ENCODE measurements around the gene LKAAEAR1. TPM values are rescaled to one million over a fixed set of nuclear protein-coding genes. Genes with fewer than 3 reads are reported as not detected.

LKAAEAR1 gene
- total and polyA plus RNA-seq, 2 of the 13 experiments (the other 11 are each of a cell fraction or from before 2014, with no cell fraction given) = not detected

- TF ChIP-seq ZHX2 (IDR thresholded peaks at IDR 0.05; ENCODE audit: low read depth) = peak; percentile 22; the same call in 1 of the 2 replicates
- no peak for TF ChIP-seq ZHX2 (CRISPR knock-in tag; IDR thresholded peaks at IDR 0.05; ENCODE audit: borderline replicate concordance)
- TF ChIP-seq GMEB2 (CRISPR knock-in tag; IDR thresholded peaks at IDR 0.05; ENCODE audit: low read depth) = no peak
- peak; percentile 13; the same call in 1 of the 3 replicates for TF ChIP-seq MXI1 (IDR thresholded peaks at IDR 0.05; ENCODE audit: borderline replicate concordance, low read depth, low read length)
- peak; percentile 55 for TF ChIP-seq DRAP1 (CRISPR knock-in tag; IDR thresholded peaks at IDR 0.05)
- 0 out of 2 replicates have a peak, but pooled peaks have one; percentile 14 for TF ChIP-seq HOXA3 (CRISPR knock-in tag; IDR thresholded peaks at IDR 0.05)
- TF ChIP-seq HNRNPLL (IDR thresholded peaks at IDR 0.05; ENCODE audit: low read depth, low read length, poor library complexity, severe bottlenecking) = peak; percentile 27
- TF ChIP-seq ZNF563 (CRISPR knock-in tag; IDR thresholded peaks at IDR 0.05) = no peak
- TF ChIP-seq MATR3 (CRISPR knock-in tag; IDR thresholded peaks at IDR 0.05) = 0 out of 2 replicates have a peak, but pooled peaks have one; percentile 6
- peak; percentile 68 for TF ChIP-seq RBFOX2 (IDR thresholded peaks at IDR 0.05; ENCODE audit: low read depth, low read length)
- TF ChIP-seq KDM3A (CRISPR knock-in tag; IDR thresholded peaks at IDR 0.05; ENCODE audit: low read depth) = 0 out of 2 replicates have a peak, but pooled peaks have one; percentile 4
- 0 out of 2 replicates have a peak, but pooled peaks have one; percentile 11 for TF ChIP-seq ZBTB2 (CRISPR knock-in tag; IDR thresholded peaks at IDR 0.05; ENCODE audit: low read depth)
- TF ChIP-seq AGO1 (IDR thresholded peaks at IDR 0.05; ENCODE audit: low read depth, low read length, poor library complexity, severe bottlenecking) = peak; percentile 70
- TF ChIP-seq RBM22 (optimal IDR thresholded peaks at IDR 0.05; ENCODE audit: low read length) = peak; percentile 11
- TF ChIP-seq MYC (CRISPR knock-in tag; IDR thresholded peaks at IDR 0.05; ENCODE audit: borderline replicate concordance) = peak; percentile 42; the same call in 1 of the 2 replicates
- TF ChIP-seq HNRNPK (IDR thresholded peaks at IDR 0.05; ENCODE audit: low read depth, low read length, poor library complexity, severe bottlenecking) = peak; percentile 90
- peak; percentile 60; the same call in 1 of the 2 replicates for TF ChIP-seq ZBTB7A (CRISPR knock-in tag; IDR thresholded peaks at IDR 0.05)
- TF ChIP-seq POLR2A (IDR thresholded peaks at IDR 0.05; ENCODE audit: insufficient read depth in 1 of 2, low read depth in 2 of 2, low read length in 2 of 2) = peak in 1 of 2 experiments; percentile 57; a peak in 2 of 4 replicates
These were observed 46.5 kb downstream of the LKAAEAR1 start (continued) for GRCh38 chr20:64037498-64038213.

All from HepG2 (cell line).